Gastrocnemius medialis (tissue), 4 donors: ENCODE data around the gene PRKD1.

Experiments used
- CTCF ChIP-seq, 5 experiments: fragments of 450-650 bp in 3 of 5; fragments of 200-600 bp in 2 of 5; sonication (generic) in 2 of 5; IDR thresholded peaks in 4 of 5; conservative IDR thresholded peaks in 1 of 5; 1 replicate in 4 of 5; 2 replicates in 1 of 5; pipeline ENCODE4 v1.5.1; 2016 to 2019; ENCODE audit warnings: antibody characterized with exemption in 5 of 5, mild to moderate bottlenecking in 3 of 5, moderate library complexity in 3 of 5
- POLR2A ChIP-seq, 2 donors: fragments of 450-650 bp; IDR thresholded peaks; one replicate each; pipeline ENCODE4 v1.6.1; 2017; ENCODE audit warnings: antibody characterized with exemption in 2 of 2, mild to moderate bottlenecking in 2 of 2, moderate library complexity in 2 of 2

GRCh38 chr14:29953501-29953900, 25.9 kb upstream of the PRKD1 start:
- TF ChIP-seq CTCF (IDR thresholded peaks at IDR 0.05 in 4 of 5, conservative IDR thresholded peaks at IDR 0.05 in 1 of 5) (no peak), POLR2A (IDR thresholded peaks at IDR 0.05) (no peak)
